H7 (cell line): ENCODE measurements around the gene IFFO2. TPM values are rescaled to one million over a fixed set of nuclear protein-coding genes. Genes with fewer than 3 reads are reported as not detected.

Experiments
- DNase-seq: peaks from one replicate; pipeline ENCODE4 v3.0.0; 2012
- H3K27me3 ChIP-seq: 2 replicates; pipeline ENCODE4 v1.6.0; 2011; ENCODE audit warnings: mild to moderate bottlenecking, low read length; ENCODE audit not compliant: control insufficient read depth, insufficient read depth
- H3K36me3 ChIP-seq: replicated peaks from 2 replicates; pipeline ENCODE4 v1.5.1; 2011; ENCODE audit warnings: low read length; ENCODE audit not compliant: control insufficient read depth, insufficient read depth
- H3K4me3 ChIP-seq: 2 replicates; pipeline ENCODE4 v1.5.1; 2011; ENCODE audit warnings: low read depth, mild to moderate bottlenecking, control low read depth, low read length, moderate library complexity; ENCODE audit not compliant: insufficient read depth
- total RNA-seq: library from RNA; depleted of rRNA; stranded (reverse); fragments of >200 nt; shearing (Covaris generic); gene quantifications from 2 replicates; pipeline ENCODE4 v1.2.3, GENCODE V29; 2014

The IFFO2 gene
- total RNA-seq, 1 experiment from 2014 or later: 19.6 TPM

- DNase-seq: no peak
- Histone ChIP-seq H3K36me3 (no peaks in the 10 kb centered on the region), H3K4me3 (no peak overlapping the region), H3K27me3 (no peaks in the 10 kb centered on the region)
These were observed 24.8 kb upstream of the IFFO2 start for GRCh38 chr1:18981242-18981641.

- no peak for DNase-seq
- no peaks in the 10 kb centered on the region for H3K27me3 ChIP-seq
- H3K4me3 ChIP-seq: no peak overlapping the region
- no peaks in the 10 kb centered on the region for H3K36me3 ChIP-seq
These were observed 22.2 kb upstream of the IFFO2 start for GRCh38 chr1:18978706-18979105.

GRCh38 chr1:18977428-18977827, 21.0 kb upstream of the IFFO2 start:
- no peak for DNase-seq
- Histone ChIP-seq H3K36me3 (no peaks in the 10 kb centered on the region), H3K4me3 (no peak overlapping the region), H3K27me3 (no peaks in the 10 kb centered on the region)

- no peak for DNase-seq
- Histone ChIP-seq H3K27me3 (no peaks in the 10 kb centered on the region), H3K4me3 (no peak overlapping the region), H3K36me3 (no peaks in the 10 kb centered on the region)
These were observed 19.6 kb upstream of the IFFO2 start for GRCh38 chr1:18976096-18976495.

- no peak overlapping the region for H3K4me3 ChIP-seq
- H3K36me3 ChIP-seq: no peaks in the 10 kb centered on the region
- no peaks in the 10 kb centered on the region for H3K27me3 ChIP-seq
- DNase-seq: no peak
These were observed 18.1 kb upstream of the IFFO2 start for GRCh38 chr1:18974606-18975005.

- no peak for DNase-seq
- Histone ChIP-seq H3K4me3 (no peak overlapping the region), H3K27me3 (no peaks in the 10 kb centered on the region), H3K36me3 (no peaks in the 10 kb centered on the region)
These were observed 17.5 kb upstream of the IFFO2 start for GRCh38 chr1:18974005-18974404.

GRCh38 chr1:18973446-18973955, 17.0 kb upstream of the IFFO2 start:
- Histone ChIP-seq H3K36me3 (no peaks in the 10 kb centered on the region), H3K27me3 (no peaks in the 10 kb centered on the region), H3K4me3 (no peak overlapping the region)
- DNase-seq: no peak

- H3K36me3 ChIP-seq: no peaks in the 10 kb centered on the region
- H3K4me3 ChIP-seq: no peak overlapping the region
- no peaks in the 10 kb centered on the region for H3K27me3 ChIP-seq
- DNase-seq: no peak
These were observed 16.5 kb upstream of the IFFO2 start for GRCh38 chr1:18972991-18973390.

GRCh38 chr1:18972531-18972930, 16.1 kb upstream of the IFFO2 start:
- no peak for DNase-seq

GRCh38 chr1:18970762-18971161, 14.3 kb upstream of the IFFO2 start:
- Histone ChIP-seq H3K4me3 (no peak overlapping the region), H3K27me3 (no peaks in the 10 kb centered on the region), H3K36me3 (no peaks in the 10 kb centered on the region)
- DNase-seq: no peak

More at GRCh38 chr1:18972531-18972930, 16.1 kb upstream of the IFFO2 start:
- no peak overlapping the region for H3K4me3 ChIP-seq
- H3K27me3 ChIP-seq: no peaks in the 10 kb centered on the region
- no peaks in the 10 kb centered on the region for H3K36me3 ChIP-seq

- DNase-seq: no peak
- H3K27me3 ChIP-seq: no peaks in the 10 kb centered on the region
- no peak overlapping the region for H3K4me3 ChIP-seq
- no peaks in the 10 kb centered on the region for H3K36me3 ChIP-seq
These were observed 13.9 kb upstream of the IFFO2 start for GRCh38 chr1:18970358-18970757.

- H3K4me3 ChIP-seq: no peak overlapping the region
- H3K27me3 ChIP-seq: no peaks in the 10 kb centered on the region
- no peak for DNase-seq
- no peaks in the 10 kb centered on the region for H3K36me3 ChIP-seq
These were observed 10.7 kb upstream of the IFFO2 start for GRCh38 chr1:18967066-18967690.

GRCh38 chr1:18965206-18966173, 9.0 kb upstream of the IFFO2 start:
- H3K36me3 ChIP-seq: no peaks in the 10 kb centered on the region
- DNase-seq: peak; percentile 46

GRCh38 chr1:18963968-18964367, 7.5 kb upstream of the IFFO2 start:
- Histone ChIP-seq H3K36me3 (no peaks in the 10 kb centered on the region), H3K4me3 (no peak overlapping the region), H3K27me3 (no peaks in the 10 kb centered on the region; the same call in 1 of the 2 replicates)
- no peak for DNase-seq

More at GRCh38 chr1:18965206-18966173, 9.0 kb upstream of the IFFO2 start:
- Histone ChIP-seq H3K4me3 (no peak overlapping the region), H3K27me3 (no peaks in the 10 kb centered on the region)
